LNCAP (cell line): ENCODE results near the gene XIST.

Experiments
- CTCF ChIP-seq: fragments of 450-650 bp; IDR thresholded peaks from 2 replicates; pipeline ENCODE4 v1.5.1; 2017; ENCODE audit warnings: mild to moderate bottlenecking

Gene XIST

DNA sequence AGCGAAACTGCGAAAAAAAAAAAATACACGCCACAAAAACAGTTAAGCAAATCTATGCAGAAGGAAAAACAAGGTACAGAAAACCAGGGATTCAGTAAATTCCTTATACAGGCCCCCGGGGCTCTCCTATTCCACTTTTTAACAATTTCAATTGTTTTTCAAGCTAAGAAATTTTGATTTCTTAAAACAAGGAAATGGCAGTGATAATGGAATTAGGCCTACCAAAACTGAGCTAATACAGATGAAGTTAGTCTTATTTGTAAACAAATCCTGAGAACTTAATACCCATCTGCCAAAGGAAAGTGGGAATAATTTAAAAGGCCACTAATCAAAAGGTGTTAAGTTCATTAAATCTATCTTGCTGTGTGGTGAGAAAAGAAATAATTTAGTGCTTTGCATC lies 20.2 kb downstream of the XIST start:
- TF ChIP-seq CTCF = no peak

DNA sequence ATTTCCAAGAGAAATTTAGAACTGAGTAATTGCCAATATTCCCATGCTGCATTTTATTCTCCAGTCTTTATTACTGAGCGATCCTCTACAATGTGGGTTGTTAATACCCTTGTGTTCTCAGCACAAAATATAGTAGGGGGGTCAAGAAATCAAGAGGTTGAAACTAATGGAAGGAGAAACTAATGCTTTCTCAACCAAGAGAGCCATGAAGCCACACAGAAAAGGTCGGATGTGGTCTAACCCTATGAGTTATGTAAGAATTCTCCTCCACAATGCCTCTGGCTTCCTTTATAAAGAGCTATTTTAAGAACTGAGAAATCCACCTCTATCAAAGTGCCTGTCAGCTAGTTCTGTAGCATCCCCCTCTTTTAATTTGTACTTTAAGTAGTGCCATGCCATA lies 21.0 kb downstream of the XIST start:
- TF ChIP-seq CTCF = no peak

- TF ChIP-seq CTCF = no peak
Measured at GRCh38 chrX:73830489-73831414, 21.8 kb downstream of the XIST start.

GRCh38 chrX:73829890-73830466 lies 22.5 kb downstream of the XIST start:
- TF ChIP-seq CTCF = no peak

DNA sequence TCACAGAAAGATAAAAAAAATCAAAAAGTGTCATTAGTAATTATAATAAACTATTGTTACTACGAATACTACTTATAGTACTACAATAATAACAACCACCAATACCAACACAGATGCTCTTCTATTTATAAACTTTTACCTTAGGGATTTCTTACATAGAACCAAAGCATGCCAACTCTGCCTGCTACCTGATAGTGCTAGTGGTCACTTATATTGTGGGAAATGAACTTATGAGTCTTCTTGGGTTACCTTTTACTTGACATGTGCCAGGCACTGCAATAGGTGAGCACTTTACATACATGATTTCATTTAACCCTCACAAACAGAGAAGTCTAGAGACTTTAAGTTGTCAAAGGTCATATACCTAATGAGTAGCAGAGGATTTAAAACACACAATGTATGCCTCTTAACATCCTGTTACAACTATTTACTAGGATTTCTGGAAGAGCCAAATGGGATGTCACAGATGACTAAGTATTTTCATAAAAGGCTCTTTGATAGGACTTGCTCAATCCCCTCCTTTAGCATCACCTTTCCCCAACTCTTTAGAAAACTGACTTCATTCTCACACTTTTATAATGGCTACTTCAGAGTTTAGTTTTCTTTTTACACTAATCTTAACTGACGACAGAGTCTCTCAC lies 24.3 kb downstream of the XIST start:
- TF ChIP-seq CTCF = no peak

DNA sequence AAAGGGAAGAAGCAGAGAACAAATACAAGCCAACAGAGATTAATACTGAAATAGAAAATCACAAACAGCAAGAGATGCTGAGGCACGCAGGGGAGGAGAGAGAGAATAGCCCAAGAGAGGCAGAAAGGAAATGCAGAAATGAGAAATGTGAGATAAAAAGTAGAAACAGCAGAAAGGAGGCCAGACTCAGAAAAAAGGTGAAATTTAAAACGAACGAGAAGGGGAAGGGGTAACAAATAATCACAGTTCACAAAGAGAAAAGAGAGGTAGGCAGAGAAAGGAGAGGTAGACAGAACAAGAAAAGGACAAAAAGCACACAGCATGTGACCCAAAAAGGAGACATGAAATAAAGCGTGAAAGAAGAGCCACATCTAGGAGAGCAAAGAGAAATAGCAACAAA lies 25.1 kb downstream of the XIST start:
- TF ChIP-seq CTCF = no peak

- no peak for TF ChIP-seq CTCF
Measured at GRCh38 chrX:73826996-73827395, 25.5 kb downstream of the XIST start.
